ACC112 (cell line): ENCODE results near the gene SIGLEC14.
"Not testable (repeated sequence)": the region's sequence is repeated elsewhere in the genome, so short reads cannot be mapped to it uniquely, and the experiment has no call there.

Experiments
- H2AFZ ChIP-seq: fragments of 200-600 bp; sonication (generic); one replicate; pipeline ENCODE4 v1.6.0; 2017; ENCODE audit warnings: antibody characterized with exemption, low read length; ENCODE audit not compliant: unreplicated experiment
- H3K27ac ChIP-seq: fragments of 200-600 bp; sonication (generic); 2 replicates; pipeline ENCODE4 v1.5.1; 2014; ENCODE audit warnings: low read depth, mild to moderate bottlenecking, antibody characterized with exemption, low read length, moderate library complexity
- H3K27me3 ChIP-seq: fragments of 200-600 bp; sonication (generic); 2 replicates; pipeline ENCODE4 v1.6.1; 2014; ENCODE audit warnings: mild to moderate bottlenecking, antibody characterized with exemption, low read length, moderate library complexity, mixed read lengths; ENCODE audit not compliant: insufficient read depth
- H3K36me3 ChIP-seq: fragments of 200-600 bp; sonication (generic); 2 replicates; pipeline ENCODE4 v1.6.1; 2016; ENCODE audit warnings: mild to moderate bottlenecking, antibody characterized with exemption, low read length, moderate library complexity, mixed read lengths; ENCODE audit not compliant: insufficient read depth
- H3K4me1 ChIP-seq: fragments of 200-600 bp; sonication (generic); one replicate; pipeline ENCODE4 v1.6.1; 2016; ENCODE audit warnings: low read length, mixed read lengths; ENCODE audit not compliant: insufficient read depth, unreplicated experiment, control insufficient read depth
- H3K4me3 ChIP-seq: fragments of 200-600 bp; sonication (generic); 2 replicates; pipeline ENCODE4 v1.5.1; 2014; ENCODE audit warnings: mild to moderate bottlenecking, low read depth, low read length
- H3K79me2 ChIP-seq: fragments of 200-600 bp; sonication (generic); one replicate; pipeline ENCODE4 v1.6.0; 2016; ENCODE audit warnings: low read length; ENCODE audit not compliant: control insufficient read depth, unreplicated experiment, insufficient read depth

SIGLEC14 gene

GRCh38 chr19:51689751-51690453 is 43.3 kb upstream of the SIGLEC14 start:
- H3K36me3 ChIP-seq = no peaks in the 10 kb centered on the region
- H3K4me3 ChIP-seq = peak overlapping the region; percentile 93
- H3K27ac ChIP-seq = peak overlapping the region; percentile 91

GRCh38 chr19:51688671-51689571 is 42.3 kb upstream of the SIGLEC14 start:
- no peaks in the 10 kb centered on the region for H3K27me3 ChIP-seq
- peaks cover 26% of the 10 kb centered on the region for H3K4me1 ChIP-seq
- no peak overlapping the region for H2AFZ ChIP-seq
- peak overlapping the region; percentile 93 for H3K4me3 ChIP-seq
- H3K36me3 ChIP-seq = no peaks in the 10 kb centered on the region
- H3K27ac ChIP-seq = peak overlapping the region; percentile 91
- H3K79me2 ChIP-seq = peaks cover 59% of the 10 kb centered on the region

More at GRCh38 chr19:51689751-51690453, 43.3 kb upstream of the SIGLEC14 start:
- Histone ChIP-seq H3K27me3 (no peaks in the 10 kb centered on the region), H2AFZ (no peak overlapping the region), H3K79me2 (peaks cover 66% of the 10 kb centered on the region), H3K4me1 (peaks cover 26% of the 10 kb centered on the region)

GRCh38 chr19:51687791-51688670 is 41.4 kb upstream of the SIGLEC14 start:
- H3K4me1 ChIP-seq = peaks cover 26% of the 10 kb centered on the region
- peak overlapping the region; percentile 91 for H3K27ac ChIP-seq
- H3K4me3 ChIP-seq = peak overlapping the region; percentile 93
- H3K79me2 ChIP-seq = peaks cover 51% of the 10 kb centered on the region
- no peaks in the 10 kb centered on the region for H3K27me3 ChIP-seq
- no peak overlapping the region for H2AFZ ChIP-seq
- no peaks in the 10 kb centered on the region for H3K36me3 ChIP-seq

GRCh38 chr19:51686171-51686570 is 39.5 kb upstream of the SIGLEC14 start:
- Histone ChIP-seq H3K4me1 (peaks cover 20% of the 10 kb centered on the region), H3K4me3 (no peak overlapping the region), H3K27me3 (no peaks in the 10 kb centered on the region), H3K36me3 (no peaks in the 10 kb centered on the region), H3K27ac (peak overlapping the region; percentile 8; the same call in 1 of the 2 replicates), H3K79me2 (peaks cover 33% of the 10 kb centered on the region), H2AFZ (no peak overlapping the region)

- peaks cover 6% of the 10 kb centered on the region for H3K79me2 ChIP-seq
- H3K4me3 ChIP-seq = no peak overlapping the region
- H3K36me3 ChIP-seq = no peaks in the 10 kb centered on the region
- H2AFZ ChIP-seq = no peak overlapping the region
- no peak overlapping the region for H3K27ac ChIP-seq
- peaks cover 8% of the 10 kb centered on the region for H3K4me1 ChIP-seq
- H3K27me3 ChIP-seq = peaks cover 13% of the 10 kb centered on the region; the same call in 1 of the 2 replicates
Observed at GRCh38 chr19:51681286-51681941, 34.8 kb upstream of the SIGLEC14 start.

- Histone ChIP-seq H3K27ac (no peak overlapping the region), H3K4me3 (no peak overlapping the region), H3K79me2 (no peaks in the 10 kb centered on the region), H3K36me3 (no peaks in the 10 kb centered on the region), H2AFZ (no peak overlapping the region), H3K4me1 (no peaks in the 10 kb centered on the region), H3K27me3 (peaks cover 13% of the 10 kb centered on the region; the same call in 1 of the 2 replicates)
Observed at GRCh38 chr19:51680474-51680873, 33.8 kb upstream of the SIGLEC14 start.

- peaks cover 13% of the 10 kb centered on the region; the same call in 1 of the 2 replicates for H3K27me3 ChIP-seq
- no peak overlapping the region for H2AFZ ChIP-seq
- H3K79me2 ChIP-seq = no peaks in the 10 kb centered on the region
- H3K4me1 ChIP-seq = no peaks in the 10 kb centered on the region
- no peak overlapping the region for H3K27ac ChIP-seq
- no peaks in the 10 kb centered on the region for H3K36me3 ChIP-seq
- no peak overlapping the region for H3K4me3 ChIP-seq
Observed at GRCh38 chr19:51676566-51677083, 30.0 kb upstream of the SIGLEC14 start.

GRCh38 chr19:51675911-51676565 is 29.4 kb upstream of the SIGLEC14 start:
- H3K27ac ChIP-seq, H3K36me3 ChIP-seq, H3K4me1 ChIP-seq, H2AFZ ChIP-seq, H3K79me2 ChIP-seq, H3K4me3 ChIP-seq: not testable (repeated sequence)
- H3K27me3 ChIP-seq = peaks cover 13% of the 10 kb centered on the region; the same call in 1 of the 2 replicates

- Histone ChIP-seq H3K27me3 (peaks cover 11% of the 10 kb centered on the region; the same call in 1 of the 2 replicates), H3K79me2 (no peaks in the 10 kb centered on the region), H3K4me1 (no peaks in the 10 kb centered on the region), H3K27ac (no peak overlapping the region), H3K4me3 (no peak overlapping the region), H2AFZ (no peak overlapping the region), H3K36me3 (no peaks in the 10 kb centered on the region)
Observed at GRCh38 chr19:51668216-51668615, 21.6 kb upstream of the SIGLEC14 start.
